ENCODE data around the gene SGO1. TPM values are rescaled to one million over a fixed set of nuclear protein-coding genes. Genes with fewer than 3 reads are reported as not detected.

Gene SGO1
- total and polyA plus RNA-seq, 4 experiments from 2014 or later = 0.38 to 0.59 (median 0.53) TPM

DNA sequence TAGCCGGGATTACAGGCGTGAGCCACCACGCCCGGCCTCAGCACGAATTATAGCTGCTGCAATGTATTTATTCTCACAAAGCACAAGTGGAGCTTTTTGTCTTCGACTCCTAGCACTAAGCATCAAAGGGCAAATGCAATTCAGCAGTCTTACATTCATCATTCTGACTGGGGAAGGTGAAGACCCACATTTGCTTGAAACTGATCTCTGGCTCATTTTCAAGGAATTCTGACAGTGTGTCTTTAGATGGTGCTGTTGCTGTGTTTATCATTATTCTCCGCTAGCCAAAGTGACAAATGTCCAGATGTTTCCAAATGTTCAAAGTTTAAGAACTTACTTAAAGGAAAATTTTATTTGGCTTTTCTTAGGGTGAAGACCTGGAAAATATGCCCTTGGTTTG lies 55.9 kb downstream of the SGO1 start:
- intact Hi-C loops (cut with micrococcal nuclease) = no loop called here

DNA sequence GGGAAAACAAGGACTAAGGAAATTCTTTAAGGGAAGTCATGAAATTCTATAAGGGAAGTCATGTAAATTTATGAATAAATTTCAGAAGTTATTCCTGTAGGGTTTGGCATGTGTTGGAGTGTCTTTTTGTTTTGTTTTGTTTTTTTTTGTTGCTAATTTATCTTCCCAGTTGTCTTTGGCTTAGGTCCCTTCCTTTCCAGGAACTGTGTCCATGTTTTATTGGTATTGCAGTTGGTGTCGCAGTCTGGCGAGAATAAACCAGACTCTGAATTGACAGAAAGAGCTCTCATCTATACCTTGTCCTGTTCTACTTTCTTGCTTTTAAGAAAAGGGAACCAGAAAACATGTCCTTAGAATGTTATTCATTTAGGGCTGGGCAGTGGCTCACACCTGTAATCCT lies 57.6 kb downstream of the SGO1 start:
- intact Hi-C loops (cut with micrococcal nuclease) = no loop called here
- no peaks in the 10 kb centered on the region for H3K9me3 ChIP-seq (ENCODE audit: control insufficient read depth in 1 of 2, low read length in 2 of 2)
- peaks cover 31% of the 10 kb centered on the region for H3K36me3 ChIP-seq (ENCODE audit: insufficient read depth, low read length)
- H3K27ac ChIP-seq (ENCODE audit: low read depth, low read length) = no peak overlapping the region
- DNase-seq = no peak
- H3K4me3 ChIP-seq (ENCODE audit: low read length in 2 of 2) = no peak overlapping the region
- H3K4me1 ChIP-seq (ENCODE audit: insufficient read depth, low read length) = no peaks in the 10 kb centered on the region
- Mint-ChIP-seq H3K36me3 (peaks cover 64 to 71% of the 10 kb centered on the region in 2 donors), H3K27ac (no peak overlapping the region), H3K9me3 (no peaks in the 10 kb centered on the region), H3K4me1 (peaks cover 0 to 7% (median 2%) of the 10 kb centered on the region in 4 donors), H3K27me3 (no peaks in the 10 kb centered on the region), H3K4me3 (no peak overlapping the region)
- CTCF ChIA-PET (ENCODE audit: partially characterized antibody) = no interaction called here
- POLR2A ChIA-PET (ENCODE audit: partially characterized antibody) = interaction anchor here (1.0 kb wide), 1 partner anchor 88 kb away, joined by 3 read pairs; the partner anchor contains the start of gene KAT2B
- no peaks in the 10 kb centered on the region for H3K27me3 ChIP-seq (ENCODE audit: insufficient read depth, low read length)

More for the DNA sequence above, 55.9 kb downstream of the SGO1 start:
- Mint-ChIP-seq H3K4me3 (no peak overlapping the region), H3K27ac (no peak overlapping the region), H3K4me1 (peaks cover 0 to 7% (median 2%) of the 10 kb centered on the region in 4 donors), H3K9me3 (no peaks in the 10 kb centered on the region), H3K27me3 (no peaks in the 10 kb centered on the region), H3K36me3 (peaks cover 56 to 63% of the 10 kb centered on the region in 2 donors)
- no peaks in the 10 kb centered on the region for H3K9me3 ChIP-seq (ENCODE audit: control insufficient read depth in 1 of 2, low read length in 2 of 2)
- no peak for DNase-seq
- ChIA-PET POLR2A (ENCODE audit: partially characterized antibody) (interaction anchor here (0.9 kb wide), 1 partner anchor 89 kb away, joined by 3 read pairs; no protein-coding TSS in a partner anchor), CTCF (ENCODE audit: partially characterized antibody) (interaction anchor here (1.0 kb wide), 1 partner anchor 25 kb away, joined by 4 read pairs; no protein-coding TSS in a partner anchor)
- no peak overlapping the region for H3K27ac ChIP-seq (ENCODE audit: low read depth, low read length)
- H3K36me3 ChIP-seq (ENCODE audit: insufficient read depth, low read length) = peaks cover 25% of the 10 kb centered on the region
- no peak overlapping the region for H3K4me3 ChIP-seq (ENCODE audit: low read length in 2 of 2)
- no peaks in the 10 kb centered on the region for H3K4me1 ChIP-seq (ENCODE audit: insufficient read depth, low read length)
- no peaks in the 10 kb centered on the region for H3K27me3 ChIP-seq (ENCODE audit: insufficient read depth, low read length)

DNA sequence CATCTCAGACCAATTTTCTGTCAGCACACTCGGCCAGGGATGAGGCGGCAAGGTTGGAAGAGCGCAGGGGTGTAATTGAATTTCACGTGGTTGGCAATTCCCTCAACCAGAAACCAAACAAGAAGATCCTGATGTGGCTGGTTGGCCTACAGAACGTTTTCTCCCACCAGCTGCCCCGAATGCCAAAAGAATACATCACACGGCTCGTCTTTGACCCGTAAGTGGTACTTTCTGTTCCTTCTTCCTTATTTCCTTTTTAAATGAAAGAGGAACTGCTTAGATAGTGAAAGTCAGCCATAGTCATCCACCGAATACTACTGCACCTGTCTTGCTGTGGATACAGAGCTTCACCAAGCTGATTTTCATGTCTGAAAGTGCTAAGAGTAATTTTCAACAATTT lies 60.1 kb downstream of the SGO1 start:
- Histone ChIP-seq H3K27ac (ENCODE audit: low read depth, low read length) (no peak overlapping the region), H3K27me3 (ENCODE audit: insufficient read depth, low read length) (no peaks in the 10 kb centered on the region), H3K4me3 (ENCODE audit: low read length in 2 of 2) (no peak overlapping the region), H3K4me1 (ENCODE audit: insufficient read depth, low read length) (no peaks in the 10 kb centered on the region), H3K9me3 (ENCODE audit: control insufficient read depth in 1 of 2, low read length in 2 of 2) (no peaks in the 10 kb centered on the region), H3K36me3 (ENCODE audit: insufficient read depth, low read length) (peaks cover 51% of the 10 kb centered on the region)
- no peaks in the 10 kb centered on the region for H3K27me3 Mint-ChIP-seq
- peaks cover 80 to 83% of the 10 kb centered on the region in 2 donors for H3K36me3 Mint-ChIP-seq
- no peak overlapping the region for H3K4me3 Mint-ChIP-seq
- H3K27ac Mint-ChIP-seq = peak overlapping the region in 3 of 7 donors; percentile 3 to 71 (median 19)
- no peaks in the 10 kb centered on the region for H3K9me3 Mint-ChIP-seq
- peaks cover 0 to 8% (median 4%) of the 10 kb centered on the region in 4 donors for H3K4me1 Mint-ChIP-seq
- ChIA-PET CTCF (ENCODE audit: partially characterized antibody) (no interaction called here), POLR2A (ENCODE audit: partially characterized antibody) (interaction anchor here (0.6 kb wide), 1 partner anchor 10 kb away, joined by 3 read pairs; no protein-coding TSS in a partner anchor)
- intact Hi-C loops (cut with micrococcal nuclease) = no loop called here
- no peak for DNase-seq

DNA sequence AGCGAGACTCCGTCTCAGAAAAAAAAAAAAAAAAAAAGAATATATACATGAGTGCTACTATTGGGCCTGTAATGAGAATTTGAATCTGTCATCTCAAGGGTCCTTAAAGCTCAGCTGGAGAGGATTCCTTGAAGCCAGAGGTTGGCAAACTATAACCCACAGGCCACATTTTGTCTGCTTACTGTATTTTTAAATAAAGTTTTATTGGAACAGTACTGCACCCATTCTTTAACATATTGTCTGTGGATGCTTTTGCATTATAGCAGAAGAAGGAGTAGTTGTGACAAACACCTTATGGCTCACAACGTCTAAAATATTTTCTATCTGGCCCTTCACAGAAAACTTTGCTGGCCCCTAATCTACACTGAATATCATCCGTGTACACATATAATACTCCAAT lies 60.7 kb downstream of the SGO1 start:
- CTCF ChIA-PET (ENCODE audit: partially characterized antibody) = no interaction called here
- Mint-ChIP-seq H3K27me3 (no peaks in the 10 kb centered on the region), H3K36me3 (peaks cover 80 to 84% of the 10 kb centered on the region in 2 donors), H3K4me3 (no peak overlapping the region), H3K4me1 (peaks cover 0 to 8% (median 2%) of the 10 kb centered on the region in 4 donors), H3K27ac (peak overlapping the region in 1 of 7 donors; percentile 12), H3K9me3 (no peaks in the 10 kb centered on the region)
- H3K4me3 ChIP-seq (ENCODE audit: low read length in 2 of 2) = no peak overlapping the region
- H3K9me3 ChIP-seq (ENCODE audit: control insufficient read depth in 1 of 2, low read length in 2 of 2) = no peaks in the 10 kb centered on the region
- H3K27ac ChIP-seq (ENCODE audit: low read depth, low read length) = no peak overlapping the region
- intact Hi-C loops (cut with micrococcal nuclease) = no loop called here
- no peaks in the 10 kb centered on the region for H3K27me3 ChIP-seq (ENCODE audit: insufficient read depth, low read length)
- H3K36me3 ChIP-seq (ENCODE audit: insufficient read depth, low read length) = peaks cover 57% of the 10 kb centered on the region
- no peaks in the 10 kb centered on the region for H3K4me1 ChIP-seq (ENCODE audit: insufficient read depth, low read length)
- no peak for DNase-seq
- POLR2A ChIA-PET (ENCODE audit: partially characterized antibody) = no interaction called here

DNA sequence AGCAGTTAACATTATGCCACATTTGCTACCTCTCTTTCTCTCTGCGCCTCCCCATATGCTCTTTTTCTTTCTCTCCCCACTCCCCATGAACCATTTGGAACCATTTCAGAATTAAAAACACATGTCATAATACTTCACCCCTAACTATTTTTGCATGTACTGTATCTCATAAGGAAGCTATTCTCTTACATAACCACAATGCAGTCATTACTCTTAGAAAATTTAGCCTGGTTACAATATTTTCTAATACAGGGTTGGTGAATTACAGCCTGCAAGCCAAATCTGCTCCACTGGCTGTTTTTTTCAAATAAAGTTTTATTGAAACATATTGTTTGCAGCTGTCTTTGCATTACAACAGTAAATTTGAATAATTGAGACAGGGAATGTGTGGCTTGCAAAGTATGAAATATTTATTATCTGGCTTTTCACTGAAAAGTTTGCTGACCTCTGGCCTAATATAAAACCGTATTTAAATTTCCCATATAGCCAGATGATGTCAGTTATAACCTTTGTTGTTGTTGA lies 62.8 kb downstream of the SGO1 start:
- H3K36me3 ChIP-seq (ENCODE audit: insufficient read depth, low read length) = peaks cover 63% of the 10 kb centered on the region
- Mint-ChIP-seq H3K9me3 (no peaks in the 10 kb centered on the region), H3K4me1 (peaks cover 0 to 8% (median 2%) of the 10 kb centered on the region in 4 donors), H3K4me3 (no peak overlapping the region), H3K36me3 (peaks cover 77 to 86% of the 10 kb centered on the region in 2 donors), H3K27me3 (no peaks in the 10 kb centered on the region), H3K27ac (peak overlapping the region in 3 of 7 donors; percentile 1 to 37 (median 26))
- no peaks in the 10 kb centered on the region for H3K4me1 ChIP-seq (ENCODE audit: insufficient read depth, low read length)
- H3K27me3 ChIP-seq (ENCODE audit: insufficient read depth, low read length) = no peaks in the 10 kb centered on the region
- ChIA-PET CTCF (ENCODE audit: partially characterized antibody) (no interaction called here), POLR2A (ENCODE audit: partially characterized antibody) (no interaction called here)
- H3K27ac ChIP-seq (ENCODE audit: low read depth, low read length) = no peak overlapping the region
- no peak overlapping the region for H3K4me3 ChIP-seq (ENCODE audit: low read length in 2 of 2)
- DNase-seq = no peak
- intact Hi-C loops (cut with micrococcal nuclease) = no loop called here
- no peaks in the 10 kb centered on the region for H3K9me3 ChIP-seq (ENCODE audit: control insufficient read depth in 1 of 2, low read length in 2 of 2)

DNA sequence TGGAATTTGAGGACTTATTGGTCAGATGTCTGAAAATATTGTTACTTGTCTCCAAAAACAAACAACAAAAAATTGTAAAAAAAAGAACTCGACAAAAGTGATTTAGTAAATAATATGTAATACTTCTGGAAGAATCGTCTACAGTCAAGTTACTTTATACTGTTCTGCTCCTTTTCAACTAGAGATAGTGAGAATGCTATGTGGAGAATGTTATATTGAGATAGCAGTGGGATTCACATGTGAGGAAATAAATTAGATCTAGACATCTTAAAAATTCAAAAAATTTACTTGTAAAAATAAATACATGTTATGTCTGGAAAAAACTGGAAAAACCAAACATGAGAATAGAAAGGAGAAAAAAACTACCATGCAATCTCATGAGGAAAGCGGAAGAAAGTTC lies 64.9 kb downstream of the SGO1 start:
- Mint-ChIP-seq H3K27ac (no peak overlapping the region), H3K9me3 (no peaks in the 10 kb centered on the region), H3K4me1 (peaks cover 0 to 15% (median 7%) of the 10 kb centered on the region in 4 donors), H3K4me3 (no peak overlapping the region), H3K27me3 (no peaks in the 10 kb centered on the region), H3K36me3 (peaks cover 80 to 82% of the 10 kb centered on the region in 2 donors)
- CTCF ChIA-PET (ENCODE audit: partially characterized antibody) = no interaction called here
- intact Hi-C loops (cut with micrococcal nuclease) = no loop called here
- POLR2A ChIA-PET (ENCODE audit: partially characterized antibody) = no interaction called here
- Histone ChIP-seq H3K27ac (ENCODE audit: low read depth, low read length) (no peak overlapping the region), H3K4me1 (ENCODE audit: insufficient read depth, low read length) (no peaks in the 10 kb centered on the region), H3K27me3 (ENCODE audit: insufficient read depth, low read length) (no peaks in the 10 kb centered on the region), H3K9me3 (ENCODE audit: control insufficient read depth in 1 of 2, low read length in 2 of 2) (no peaks in the 10 kb centered on the region), H3K4me3 (ENCODE audit: low read length in 2 of 2) (no peak overlapping the region), H3K36me3 (ENCODE audit: insufficient read depth, low read length) (peaks cover 66% of the 10 kb centered on the region)
- no peak for DNase-seq
